Left forelimb (tissue), 1 donor: Measurements from ENCODE around the gene GTF2I.
"Not testable (repeated sequence)": the region's sequence is repeated elsewhere in the genome, so short reads cannot be mapped to it uniquely, and the experiment has no call there.

Source experiments
- DNase-seq: peaks from one replicate; pipeline ENCODE4 v3.0.0-alpha.2; 2018; ENCODE audit warnings: low spot score

GTF2I gene

DNA sequence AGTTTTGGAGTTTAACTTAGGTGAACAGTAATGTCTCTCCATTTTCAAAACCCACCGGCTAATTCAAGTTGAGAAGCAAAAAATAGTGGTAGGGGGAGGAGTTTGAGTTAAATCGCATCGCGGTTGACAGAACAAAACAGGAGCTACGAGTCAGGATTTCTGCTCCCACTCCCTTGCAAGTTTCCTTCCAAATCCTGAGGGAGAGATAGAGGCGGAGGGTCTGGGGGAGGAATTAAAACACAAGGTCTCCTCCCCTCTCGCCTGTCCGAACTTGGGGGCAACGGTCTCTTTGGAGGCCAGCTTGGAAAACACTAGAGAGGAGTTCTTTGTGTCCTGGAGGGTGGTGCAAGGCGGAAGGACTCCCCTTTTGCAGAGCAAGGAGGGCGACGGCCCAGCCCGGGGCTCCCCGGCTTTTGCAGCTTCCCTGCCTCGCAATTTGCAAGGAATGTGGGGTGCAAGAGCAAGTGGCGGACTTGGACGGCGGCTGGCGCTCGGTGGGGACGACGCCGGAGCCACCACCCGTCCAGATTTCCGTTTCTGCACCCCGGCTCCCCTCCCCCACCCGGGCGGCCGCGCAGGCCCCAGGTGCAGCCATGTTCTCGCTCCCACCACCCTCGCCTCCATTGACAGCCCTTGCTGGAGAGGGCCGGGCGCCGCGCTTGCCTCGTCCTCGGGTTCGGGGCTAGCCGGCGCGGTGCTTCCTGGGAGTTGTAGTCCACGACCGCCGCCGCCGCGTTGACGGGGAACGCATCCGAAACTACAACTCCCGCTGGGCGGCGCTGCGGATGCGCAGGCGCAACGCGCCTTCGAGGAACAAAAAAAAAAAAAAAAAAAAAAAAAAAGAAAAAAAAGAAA, 454 bp upstream of the GTF2I start:
- peak; percentile 99 for DNase-seq

GRCh38 chr7:74658178-74659004, 873 bp downstream of the GTF2I start:
- DNase-seq = peak; percentile 93

DNA sequence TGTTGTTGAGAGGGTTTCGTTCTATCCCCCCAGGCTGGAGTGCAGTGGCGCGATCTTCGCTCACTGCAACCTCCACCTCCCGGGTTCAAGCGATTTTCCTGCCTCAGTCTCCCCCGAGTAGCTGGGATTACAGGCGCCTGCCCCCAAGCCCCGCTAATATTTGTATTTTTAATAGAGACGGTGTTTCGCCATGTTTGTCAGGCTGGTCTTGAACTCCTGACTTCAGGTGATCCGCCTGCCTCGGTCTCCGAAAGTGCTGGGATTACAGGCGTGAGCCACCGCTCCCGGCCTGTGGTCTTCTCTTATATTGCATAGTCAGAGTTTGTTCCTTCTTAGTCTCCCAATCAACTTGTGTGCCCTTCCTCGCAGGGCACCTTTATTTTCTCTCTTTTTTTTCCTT, 2.7 kb downstream of the GTF2I start:
- not testable (repeated sequence) for DNase-seq

GRCh38 chr7:74661836-74662794, 4.6 kb downstream of the GTF2I start:
- DNase-seq = not testable (repeated sequence)

DNA sequence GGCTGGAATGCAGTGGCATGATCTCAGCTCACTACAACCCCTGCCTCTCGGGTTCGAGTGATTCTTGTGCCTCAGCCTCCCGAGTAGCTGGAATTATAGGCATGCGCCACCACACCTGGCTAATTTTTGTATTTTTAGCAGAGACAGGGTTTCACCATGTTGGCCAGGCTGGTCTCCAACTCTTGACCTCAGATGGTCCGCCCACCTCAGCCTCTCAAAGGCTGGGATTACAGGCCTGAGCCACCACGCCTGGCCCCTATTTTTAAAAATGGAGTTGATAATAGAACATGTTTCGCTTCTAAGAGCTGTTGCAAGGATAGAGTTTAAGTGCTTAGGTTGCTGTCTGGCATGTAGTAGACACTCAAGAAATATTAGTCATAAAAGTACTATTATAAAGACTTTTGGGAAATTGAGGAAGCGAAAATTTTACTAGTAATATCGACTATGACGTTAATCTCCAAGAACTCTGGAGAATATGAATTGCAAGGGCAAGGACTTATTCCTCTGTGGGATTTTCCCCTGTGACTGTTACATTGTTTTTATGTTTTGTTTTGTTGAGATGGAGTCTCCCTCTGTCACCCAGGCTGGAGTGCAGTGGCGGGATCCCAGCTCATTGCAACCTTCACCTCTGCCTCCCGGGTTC, 7.9 kb downstream of the GTF2I start:
- no peak for DNase-seq

- DNase-seq = not testable (repeated sequence)
Measured at GRCh38 chr7:74667013-74667412, 9.5 kb downstream of the GTF2I start.

DNA sequence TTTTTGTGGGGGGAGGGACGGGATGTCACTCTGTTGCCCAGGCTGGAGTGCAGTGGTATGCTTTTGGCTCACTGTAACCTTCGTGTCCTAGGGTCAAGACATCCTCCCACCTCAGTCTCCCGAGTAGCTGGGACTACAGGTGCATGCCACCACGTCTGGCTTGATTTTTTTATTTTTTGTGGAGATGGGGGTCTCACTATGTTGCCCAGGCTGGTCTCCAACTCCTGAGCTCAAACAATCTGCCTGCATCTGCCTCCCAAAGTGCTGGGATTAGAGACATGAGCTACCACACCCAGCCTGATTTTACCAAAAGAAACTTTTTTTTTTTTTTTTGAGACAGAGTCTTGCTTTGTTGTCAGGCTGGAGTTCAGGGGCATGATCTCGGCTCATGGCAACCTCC, 10.0 kb downstream of the GTF2I start:
- DNase-seq = not testable (repeated sequence)

GRCh38 chr7:74671602-74672001, 14.1 kb downstream of the GTF2I start:
- DNase-seq = no peak

GRCh38 chr7:74672343-74672915, 14.9 kb downstream of the GTF2I start:
- no peak for DNase-seq

DNA sequence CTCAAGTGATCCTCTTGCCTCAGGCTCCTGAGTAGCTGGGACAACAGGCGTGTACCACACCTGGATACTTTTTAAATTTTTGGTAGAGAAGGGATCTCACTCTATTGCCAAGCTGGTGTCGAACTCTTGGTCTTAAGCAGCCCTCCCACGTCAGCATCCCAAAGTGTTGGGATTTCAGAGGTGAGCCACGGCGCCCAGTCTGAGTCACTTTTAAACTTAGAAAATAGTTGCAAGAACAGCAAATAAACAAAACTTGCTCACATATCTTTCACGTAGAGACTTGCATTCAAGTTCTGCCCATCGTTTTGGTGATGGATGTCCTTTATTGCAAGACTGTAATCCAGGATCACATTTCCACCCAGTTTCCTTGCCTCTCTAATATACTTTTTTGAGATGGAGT, 16.6 kb downstream of the GTF2I start:
- no peak for DNase-seq

GRCh38 chr7:74682829-74683228, 25.3 kb downstream of the GTF2I start:
- DNase-seq = no peak

DNA sequence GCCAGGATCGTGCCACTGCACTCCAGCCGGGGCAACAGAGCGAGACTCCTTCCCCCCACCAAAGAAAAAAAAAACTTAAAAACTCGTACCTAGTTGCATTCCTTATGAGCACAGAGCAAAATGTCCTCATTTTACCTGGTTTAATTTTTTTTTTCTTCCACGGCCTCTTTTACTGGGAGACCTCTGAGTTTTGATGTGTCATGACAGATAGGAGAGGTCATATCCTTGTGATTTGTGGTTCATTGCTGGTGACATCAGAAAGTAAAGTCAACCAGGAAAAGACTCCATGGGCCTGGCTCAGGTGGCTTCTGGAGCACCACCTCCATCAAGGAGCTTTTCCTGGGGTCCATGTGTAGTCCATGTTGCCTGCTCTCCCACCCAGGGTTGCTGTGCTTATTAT, 26.3 kb downstream of the GTF2I start:
- DNase-seq = no peak

GRCh38 chr7:74684473-74684872, 27.0 kb downstream of the GTF2I start:
- no peak for DNase-seq

DNA sequence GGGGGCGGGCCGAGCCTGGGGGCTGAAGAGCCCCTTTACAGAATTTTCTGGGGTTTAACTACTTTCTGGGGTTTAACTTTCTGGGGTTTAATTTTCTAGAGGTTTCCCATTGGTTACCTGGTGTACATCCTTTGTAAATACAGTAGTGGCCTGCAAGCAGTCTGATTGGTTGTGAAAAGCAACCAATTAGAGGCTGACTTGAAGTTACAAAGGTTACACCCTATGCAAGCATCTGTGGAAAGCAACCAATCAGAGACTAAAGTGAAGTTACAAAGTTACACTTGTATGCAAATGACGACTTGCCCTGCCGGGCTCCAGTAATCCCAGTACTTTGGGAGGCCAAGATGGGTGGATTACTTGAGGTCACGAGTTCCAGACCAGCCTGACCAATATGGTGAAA, 27.4 kb downstream of the GTF2I start:
- DNase-seq = no peak

GRCh38 chr7:74690474-74690873, 33.0 kb downstream of the GTF2I start:
- DNase-seq = no peak

DNA sequence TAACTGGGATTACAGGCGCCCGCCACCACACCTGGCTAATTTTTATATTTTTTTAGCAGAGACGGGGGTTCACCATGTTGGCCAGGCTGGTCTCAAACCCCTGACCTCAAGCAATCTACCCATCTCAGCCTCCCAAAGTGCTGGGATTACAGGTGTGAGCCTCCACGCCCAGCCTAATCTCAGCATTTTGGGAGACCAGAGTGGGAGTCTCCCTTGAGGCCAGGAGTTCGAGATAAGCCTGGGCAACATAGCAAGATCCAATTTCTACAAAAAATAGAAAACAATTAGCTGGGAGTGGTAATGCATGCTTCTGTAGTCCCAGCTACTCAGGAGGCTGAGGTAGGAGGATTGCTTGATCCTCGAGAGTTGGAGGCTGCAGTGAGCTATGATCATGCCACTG, 46.9 kb downstream of the GTF2I start:
- not testable (repeated sequence) for DNase-seq

DNA sequence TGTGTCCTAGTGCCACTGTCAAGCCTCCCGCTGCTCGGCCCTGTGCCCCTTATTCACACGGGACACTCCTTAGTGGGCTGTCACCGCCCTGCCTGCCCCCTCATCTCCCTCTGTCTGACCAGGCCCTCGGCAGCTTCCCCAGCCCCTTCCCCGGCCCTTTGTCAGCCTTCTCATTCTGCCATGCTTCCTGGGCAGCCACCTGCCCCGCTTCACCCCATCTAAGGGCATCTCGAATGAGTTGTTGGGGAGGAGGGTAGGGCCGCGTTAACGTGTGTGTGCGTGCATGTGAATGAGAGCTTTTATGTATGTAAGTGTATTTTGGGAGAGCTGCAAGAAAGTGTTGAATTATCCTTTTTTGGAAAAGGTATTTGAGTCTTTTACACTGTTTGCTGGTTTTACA, 49.7 kb downstream of the GTF2I start:
- no peak for DNase-seq

DNA sequence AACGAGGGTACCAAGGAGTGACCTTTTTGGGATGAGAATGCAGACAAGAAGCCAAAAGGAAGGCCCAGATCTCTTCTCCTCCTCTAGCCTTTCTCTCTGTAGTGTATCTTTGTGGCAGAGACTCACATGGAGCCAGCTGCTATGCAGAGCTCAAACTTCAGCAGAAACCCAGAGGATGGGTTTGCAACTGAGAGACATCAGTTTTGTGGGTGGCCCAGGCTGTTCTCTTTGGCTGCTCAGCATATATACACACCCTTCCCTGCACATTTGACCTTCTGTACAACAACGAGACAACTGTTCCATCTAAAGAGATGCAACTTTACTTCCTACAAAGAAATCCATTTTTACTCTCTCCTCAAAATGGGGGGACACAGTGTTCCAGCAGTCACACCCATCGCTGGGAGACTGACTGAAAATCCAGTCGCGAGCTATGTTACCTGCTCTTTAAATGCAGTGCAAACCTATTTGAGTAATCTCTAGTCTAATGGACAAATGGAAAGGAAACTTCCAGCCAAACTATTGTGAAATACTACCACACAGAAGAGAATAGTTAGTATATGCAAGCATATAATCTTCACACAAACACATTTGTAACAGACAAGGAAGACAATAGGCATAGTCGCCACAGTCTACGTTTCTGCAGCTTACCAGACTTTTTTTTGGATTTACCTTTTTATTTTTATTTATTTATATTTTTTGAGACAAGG, 51.2 kb downstream of the GTF2I start:
- DNase-seq = no peak

DNA sequence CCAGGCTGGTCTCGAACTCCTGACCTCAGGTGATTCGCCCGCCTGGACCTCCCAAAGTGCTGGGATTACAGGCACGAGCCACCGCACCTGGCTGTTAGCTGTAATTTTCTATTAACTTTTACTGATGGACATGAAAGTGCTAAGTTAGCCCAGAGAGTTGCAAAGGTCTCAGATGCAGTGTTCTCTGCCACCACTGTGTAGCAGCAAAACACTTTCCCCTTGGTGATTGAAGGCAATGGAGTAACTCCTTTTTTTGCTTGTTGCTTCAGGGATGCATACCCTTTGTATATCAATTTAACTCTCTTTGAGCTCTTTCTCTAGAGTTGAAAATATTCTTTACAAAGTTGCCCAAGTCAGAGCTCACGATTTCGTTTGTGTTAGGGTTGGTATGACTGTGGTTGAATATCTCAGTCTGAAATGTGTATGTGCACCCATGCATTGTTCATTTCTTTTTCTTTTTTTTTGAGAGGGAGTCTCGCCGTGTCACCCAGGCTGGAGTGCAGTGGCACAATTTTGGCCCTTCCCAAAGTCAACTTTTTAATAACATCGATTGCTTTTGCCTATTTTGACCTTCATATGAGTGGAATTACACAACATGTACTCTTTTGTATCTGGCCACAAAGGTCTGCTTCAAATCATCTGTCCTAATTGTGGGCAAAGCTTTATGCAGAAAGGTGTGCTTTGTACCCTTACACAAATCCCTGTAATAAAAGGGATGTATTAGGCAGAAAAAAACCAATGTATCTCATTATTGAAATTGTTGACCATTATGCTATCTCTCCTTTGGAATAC, 52.6 kb downstream of the GTF2I start:
- no peak for DNase-seq

GRCh38 chr7:74713567-74713966, 56.0 kb downstream of the GTF2I start:
- DNase-seq = no peak
